Fibroblast of lung (primary cell): ENCODE measurements around the gene KCNK7.

Experiments used
- EZH2 ChIP-seq: IDR thresholded peaks from 2 replicates; pipeline ENCODE4 v1.5.1; 2012; ENCODE audit warnings: low read length, control low read depth, mild to moderate bottlenecking; ENCODE audit errors: missing control alignments
- TF ChIP-seq, protein P1 (sequence below), 2 donors: IDR thresholded peaks in 1 of 2; conservative IDR thresholded peaks in 1 of 2; 1 replicate in 1 of 2; 2 replicates in 1 of 2; pipeline ENCODE4 v1.5.1; 2011 to 2012; ENCODE audit warnings: low read length in 2 of 2, control low read depth in 1 of 2, inconsistent platforms in 1 of 2, low read depth in 1 of 2, mild to moderate bottlenecking in 1 of 2

DNA sequence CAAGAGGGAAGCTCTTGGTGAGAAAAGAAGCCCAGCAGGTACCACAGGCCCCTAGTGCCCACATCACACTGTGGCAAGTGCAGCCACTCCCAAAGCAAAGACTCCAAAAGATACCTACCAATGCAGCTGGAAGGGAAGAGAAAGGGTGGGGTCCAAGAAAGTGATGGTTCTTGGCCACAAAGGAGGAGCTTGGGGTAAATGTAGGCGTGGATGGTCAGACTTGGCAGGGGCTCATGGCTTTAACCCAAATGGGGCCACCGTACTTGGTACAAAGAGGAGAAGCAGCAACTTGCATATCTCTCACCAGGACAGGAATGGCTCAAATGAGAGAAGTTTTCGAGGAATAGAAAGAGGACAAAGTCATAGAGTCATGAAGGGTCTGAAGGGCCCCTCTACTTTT, 13.6 kb upstream of the KCNK7 start:
- TF ChIP-seq, protein P1, sequence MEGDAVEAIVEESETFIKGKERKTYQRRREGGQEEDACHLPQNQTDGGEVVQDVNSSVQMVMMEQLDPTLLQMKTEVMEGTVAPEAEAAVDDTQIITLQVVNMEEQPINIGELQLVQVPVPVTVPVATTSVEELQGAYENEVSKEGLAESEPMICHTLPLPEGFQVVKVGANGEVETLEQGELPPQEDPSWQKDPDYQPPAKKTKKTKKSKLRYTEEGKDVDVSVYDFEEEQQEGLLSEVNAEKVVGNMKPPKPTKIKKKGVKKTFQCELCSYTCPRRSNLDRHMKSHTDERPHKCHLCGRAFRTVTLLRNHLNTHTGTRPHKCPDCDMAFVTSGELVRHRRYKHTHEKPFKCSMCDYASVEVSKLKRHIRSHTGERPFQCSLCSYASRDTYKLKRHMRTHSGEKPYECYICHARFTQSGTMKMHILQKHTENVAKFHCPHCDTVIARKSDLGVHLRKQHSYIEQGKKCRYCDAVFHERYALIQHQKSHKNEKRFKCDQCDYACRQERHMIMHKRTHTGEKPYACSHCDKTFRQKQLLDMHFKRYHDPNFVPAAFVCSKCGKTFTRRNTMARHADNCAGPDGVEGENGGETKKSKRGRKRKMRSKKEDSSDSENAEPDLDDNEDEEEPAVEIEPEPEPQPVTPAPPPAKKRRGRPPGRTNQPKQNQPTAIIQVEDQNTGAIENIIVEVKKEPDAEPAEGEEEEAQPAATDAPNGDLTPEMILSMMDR (conservative IDR thresholded peaks at IDR 0.05 in 1 of 2, IDR thresholded peaks at IDR 0.05 in 1 of 2; ENCODE audit: low read depth in 1 of 2, low read length in 2 of 2), result no peak
- TF ChIP-seq EZH2, result no peak
